H9 (cell line): ENCODE results near the gene BORCS6. TPM values are rescaled to one million over a fixed set of nuclear protein-coding genes. Genes with fewer than 3 reads are reported as not detected.

Experiments
- DNase-seq: peaks from one replicate; pipeline ENCODE4 v3.0.0-alpha.2; 2017
- H2AFZ ChIP-seq: one replicate; pipeline ENCODE4 v1.6.1; 2013; ENCODE audit warnings: mild to moderate bottlenecking, low read length, control low read depth, moderate library complexity
- H2AK5ac ChIP-seq: 2 replicates; pipeline ENCODE4 v1.6.1; 2013; ENCODE audit warnings: low read length, control low read depth, mixed read lengths; ENCODE audit not compliant: insufficient read length
- H2BK120ac ChIP-seq: one replicate; pipeline ENCODE4 v1.6.1; 2013; ENCODE audit warnings: low read depth, mild to moderate bottlenecking, low read length, control low read depth, inconsistent platforms; ENCODE audit not compliant: poor library complexity, severe bottlenecking
- H2BK12ac ChIP-seq: 2 replicates; pipeline ENCODE4 v1.6.1; 2013; ENCODE audit warnings: low read length, control low read depth, mixed read lengths, low read depth; ENCODE audit not compliant: insufficient read length
- H2BK15ac ChIP-seq: 2 replicates; pipeline ENCODE4 v1.6.1; 2013; ENCODE audit warnings: low read depth, low read length, control low read depth
- H2BK20ac ChIP-seq: one replicate; pipeline ENCODE4 v1.6.1; 2013; ENCODE audit warnings: low read depth, mild to moderate bottlenecking, low read length, control low read depth, inconsistent platforms; ENCODE audit not compliant: poor library complexity, severe bottlenecking
- H2BK5ac ChIP-seq: 2 replicates; pipeline ENCODE4 v1.6.1; 2013; ENCODE audit warnings: low read length, control low read depth, mixed read lengths; ENCODE audit not compliant: insufficient read length
- H3K14ac ChIP-seq: 2 replicates; pipeline ENCODE4 v1.6.1; 2013; ENCODE audit warnings: low read length, control low read depth; ENCODE audit not compliant: insufficient read depth
- H3K18ac ChIP-seq: 2 replicates; pipeline ENCODE4 v1.6.1; 2013; ENCODE audit warnings: low read depth, mild to moderate bottlenecking, mixed read lengths, low read length, control low read depth; ENCODE audit not compliant: insufficient read length
- H3K23ac ChIP-seq: 2 replicates; pipeline ENCODE4 v1.6.1; 2013; ENCODE audit warnings: low read length, control low read depth, mixed read lengths, low read depth; ENCODE audit not compliant: insufficient read length
- H3K23me2 ChIP-seq: 2 replicates; pipeline ENCODE4 v1.6.1; 2013; ENCODE audit warnings: low read depth, mild to moderate bottlenecking, mixed read lengths, low read length, control low read depth; ENCODE audit not compliant: insufficient read length, poor library complexity, severe bottlenecking
- H3K27ac ChIP-seq: 2 replicates; pipeline ENCODE4 v1.5.1; 2013; ENCODE audit warnings: low read length, control low read depth, mixed read lengths, low read depth; ENCODE audit not compliant: insufficient read length
- H3K27me3 ChIP-seq: 2 replicates; pipeline ENCODE4 v1.6.1; 2013; ENCODE audit warnings: low read length, control low read depth, inconsistent platforms; ENCODE audit not compliant: insufficient read depth
- H3K4ac ChIP-seq: 2 replicates; pipeline ENCODE4 v1.6.1; 2013; ENCODE audit warnings: low read depth, mild to moderate bottlenecking, control low read depth, inconsistent platforms, low read length, moderate library complexity
- H3K4me1 ChIP-seq: 2 replicates; pipeline ENCODE4 v1.6.1; 2013; ENCODE audit warnings: low read length, control low read depth, inconsistent platforms; ENCODE audit not compliant: insufficient read depth
- H3K4me2 ChIP-seq: 2 replicates; pipeline ENCODE4 v1.6.1; 2013; ENCODE audit warnings: low read length, control low read depth, mixed read lengths; ENCODE audit not compliant: insufficient read length, insufficient read depth
- H3K56ac ChIP-seq: 2 replicates; pipeline ENCODE4 v1.6.1; 2013; ENCODE audit warnings: low read depth, mild to moderate bottlenecking, mixed read lengths, low read length, control low read depth; ENCODE audit not compliant: insufficient read length
- H3K79me1 ChIP-seq: 2 replicates; pipeline ENCODE4 v1.6.1; 2013; ENCODE audit warnings: low read depth, mild to moderate bottlenecking, moderate library complexity, low read length, control low read depth, inconsistent platforms; ENCODE audit not compliant: insufficient read depth, poor library complexity, severe bottlenecking
- H3K79me2 ChIP-seq: 2 replicates; pipeline ENCODE4 v1.6.1; 2013; ENCODE audit warnings: low read length, control low read depth, inconsistent platforms; ENCODE audit not compliant: insufficient read depth
- H3K9ac ChIP-seq: 2 replicates; pipeline ENCODE4 v1.6.1; 2013; ENCODE audit warnings: low read length, control low read depth, mixed read lengths; ENCODE audit not compliant: insufficient read length; ENCODE audit errors: extremely low read depth
- H3K9me3 ChIP-seq: one replicate; pipeline ENCODE4 v1.6.1; 2013; ENCODE audit warnings: low read depth, low read length, inconsistent platforms; ENCODE audit not compliant: control insufficient read depth
- H3T11ph ChIP-seq: one replicate; pipeline ENCODE4 v1.6.1; 2013; ENCODE audit warnings: mild to moderate bottlenecking, low read length, control low read depth, inconsistent platforms
- H4K20me1 ChIP-seq: one replicate; pipeline ENCODE4 v1.6.1; 2013; ENCODE audit not compliant: control insufficient read depth, insufficient read length, insufficient read depth
- H4K5ac ChIP-seq: 2 replicates; pipeline ENCODE4 v1.6.1; 2013; ENCODE audit warnings: low read depth, mild to moderate bottlenecking, mixed read lengths, low read length, control low read depth; ENCODE audit not compliant: insufficient read length
- H4K8ac ChIP-seq: replicated peaks from 2 replicates; pipeline ENCODE4 v1.6.1; 2013; ENCODE audit warnings: low read length, control low read depth, mixed read lengths, low read depth; ENCODE audit not compliant: insufficient read length
- H4K91ac ChIP-seq: 2 replicates; pipeline ENCODE4 v1.6.1; 2013; ENCODE audit warnings: low read depth, mild to moderate bottlenecking, moderate library complexity, mixed read lengths, low read length, control low read depth; ENCODE audit not compliant: insufficient read length
- H3K27ac Mint-ChIP-seq, 3 experiments: 2 replicates in 2 of 3; 3 replicates in 1 of 3; pipeline ENCODE4 v1.8.0; 2020 to 2021; ENCODE audit warnings: mixed read lengths in 3 of 3, mild to moderate bottlenecking in 1 of 3, moderate library complexity in 1 of 3
- H3K27me3 Mint-ChIP-seq: 2 replicates; pipeline ENCODE4 v1.8.0; 2021; ENCODE audit warnings: low read depth, mild to moderate bottlenecking, moderate library complexity, mixed read lengths
- H3K36me3 Mint-ChIP-seq, 3 experiments: 2 replicates in 2 of 3; 3 replicates in 1 of 3; pipeline ENCODE4 v1.8.0; 2020 to 2021; ENCODE audit warnings: low read depth in 3 of 3, mixed read lengths in 3 of 3; ENCODE audit not compliant: insufficient read depth in 1 of 3
- H3K4me1 Mint-ChIP-seq, 2 experiments: 2 replicates each; pipeline ENCODE4 v1.8.0; 2020; ENCODE audit warnings: mixed read lengths in 2 of 2
- H3K4me3 Mint-ChIP-seq, 2 experiments: 2 replicates in 1 of 2; 3 replicates in 1 of 2; pipeline ENCODE4 v1.8.0; 2020 to 2021; ENCODE audit warnings: mild to moderate bottlenecking in 2 of 2, mixed read lengths in 2 of 2, moderate library complexity in 1 of 2
- H3K9me3 Mint-ChIP-seq, 2 experiments: 2 replicates in 1 of 2; 3 replicates in 1 of 2; pipeline ENCODE4 v1.8.0; 2020; ENCODE audit warnings: mild to moderate bottlenecking in 2 of 2, mixed read lengths in 2 of 2, moderate library complexity in 1 of 2
- CTCF ChIP-seq: fragments of 200-600 bp; sonication (generic); conservative IDR thresholded peaks from 3 replicates; pipeline ENCODE4 v1.8.0; 2021; ENCODE audit warnings: antibody characterized with exemption, mild to moderate bottlenecking
- WGBS: extraction: QIAGEN DNeasy Blood & Tissue Kit; methylation state at CpG from one replicate; pipeline ENCODE4 v1.1.7; 2013; ENCODE audit warnings: missing lambda C conversion rate, low lambda C conversion rate, mixed read lengths; ENCODE audit not compliant: insufficient read length; ENCODE audit errors: extremely low coverage; 5-methylcytosine and 5-hydroxymethylcytosine counted together
- total RNA-seq: library from RNA; stranded (reverse); gene quantifications from 2 replicates; pipeline ENCODE4 v1.2.1, GENCODE V29; 2021

BORCS6 gene
- total RNA-seq, 1 experiment from 2014 or later = 3.1 TPM

DNA sequence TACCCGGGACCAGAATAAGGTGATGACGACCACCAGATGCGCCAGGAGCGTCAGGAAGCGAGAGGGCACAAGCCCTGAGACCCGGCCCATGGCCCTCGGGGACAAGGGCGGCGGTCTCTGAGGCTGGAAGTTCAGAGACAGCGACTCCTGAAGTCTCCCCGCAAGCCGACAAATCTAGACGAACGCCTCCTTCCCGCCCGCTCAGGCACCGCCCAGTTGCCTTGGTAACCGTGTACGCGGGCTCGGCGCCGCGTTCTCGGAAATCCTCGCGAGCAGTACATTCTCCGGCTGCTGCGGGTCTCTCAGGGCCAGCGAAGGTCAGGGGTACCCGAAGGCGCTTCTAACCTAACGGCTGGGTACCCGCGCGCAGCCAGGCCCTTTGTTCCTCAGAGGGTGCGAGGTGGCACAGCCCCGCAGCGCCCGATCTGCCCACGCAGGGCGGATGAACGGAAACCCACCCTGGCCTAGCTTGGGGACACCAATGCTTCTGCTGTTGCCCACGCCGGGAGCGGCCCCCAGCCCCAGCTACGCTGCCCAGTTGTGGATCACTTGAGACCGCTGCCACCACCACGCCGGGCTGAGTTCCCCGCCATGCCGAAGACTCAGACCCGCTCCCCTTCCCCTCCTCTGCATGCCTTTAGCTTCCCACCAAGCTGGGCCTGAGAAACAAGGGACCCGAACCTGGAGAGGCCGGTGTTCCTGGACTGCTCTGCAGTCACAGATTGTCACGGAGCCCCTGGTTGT lies 13.6 kb downstream of the BORCS6 start, which contains the start of gene TMEM107:
Gene TMEM107 (minus strand): TSS at position 184 of the 744 bp plus-strand sequence. CDS start 94 bp downstream, at position 90.
- Histone ChIP-seq H2BK12ac (no peak within 1 kb of the TSS), H3K9ac (peak within 1 kb of the TSS; percentile 82), H4K8ac (no peak within 1 kb of the TSS), H2BK15ac (no peak within 1 kb of the TSS), H4K5ac (no peak within 1 kb of the TSS), H3K27ac (no peak within 1 kb of the TSS), H3K79me2 (no peaks in the 10 kb centered on the region), H4K91ac (no peak within 1 kb of the TSS), H3K79me1 (no peaks in the 10 kb centered on the region), H3K56ac (no peak within 1 kb of the TSS), H2BK5ac (no peak within 1 kb of the TSS), H2AK5ac (no peak within 1 kb of the TSS), H3K4me2 (peak within 1 kb of the TSS; percentile 55), H3K9me3 (no peaks in the 10 kb centered on the region), H2AFZ (no peak within 1 kb of the TSS), H3K4me1 (peaks cover 5% of the 10 kb centered on the region; the same call in 1 of the 2 replicates), H2BK120ac (no peak within 1 kb of the TSS), H3K18ac (peak within 1 kb of the TSS; percentile 76), H3T11ph (no peak within 1 kb of the TSS), H3K27me3 (no peaks in the 10 kb centered on the region), H4K20me1 (no peaks in the 10 kb centered on the region), H3K14ac (peak within 1 kb of the TSS; percentile 92), H3K4ac (no peak within 1 kb of the TSS), H2BK20ac (no peak within 1 kb of the TSS), H3K23ac (no peak within 1 kb of the TSS), H3K23me2 (peaks cover 10% of the 10 kb centered on the region)
- peak within 1 kb of the TSS; percentile 55 to 95 (median 84); a peak in 6 of 7 replicates for H3K27ac Mint-ChIP-seq
- peak within 1 kb of the TSS; percentile 89 to 93 for H3K4me3 Mint-ChIP-seq
- peak; percentile 97 for DNase-seq
- H3K9me3 Mint-ChIP-seq = no peaks in the 10 kb centered on the region; a peak in 1 of 5 replicates
- H3K27me3 Mint-ChIP-seq = no peaks in the 10 kb centered on the region
- no peaks in the 10 kb centered on the region for H3K36me3 Mint-ChIP-seq
- TF ChIP-seq CTCF = no peak
- peaks cover 26 to 28% of the 10 kb centered on the region in 2 experiments for H3K4me1 Mint-ChIP-seq
- WGBS = no CpG with 5 or more reads among the region's 56 CpGs
